SU-DHL-6 (cell line): ENCODE data around the gene ZFX.

Source experiments
- EZH2phosphoT487 ChIP-seq: fragments of 200-600 bp; sonication (generic), shearing (Covaris generic); conservative IDR thresholded peaks from 2 replicates; pipeline ENCODE4 v1.6.1; 2018; ENCODE audit warnings: mild to moderate bottlenecking, antibody characterized with exemption, low read length, moderate library complexity, mixed read lengths
- TF ChIP-seq, protein P1 (sequence below): fragments of 200-600 bp; sonication (generic); IDR thresholded peaks from one replicate; pipeline ENCODE4 v1.5.1; 2017; ENCODE audit warnings: antibody characterized with exemption, mild to moderate bottlenecking, low read length, moderate library complexity; ENCODE audit not compliant: insufficient read depth, poor library complexity, severe bottlenecking

DNA sequence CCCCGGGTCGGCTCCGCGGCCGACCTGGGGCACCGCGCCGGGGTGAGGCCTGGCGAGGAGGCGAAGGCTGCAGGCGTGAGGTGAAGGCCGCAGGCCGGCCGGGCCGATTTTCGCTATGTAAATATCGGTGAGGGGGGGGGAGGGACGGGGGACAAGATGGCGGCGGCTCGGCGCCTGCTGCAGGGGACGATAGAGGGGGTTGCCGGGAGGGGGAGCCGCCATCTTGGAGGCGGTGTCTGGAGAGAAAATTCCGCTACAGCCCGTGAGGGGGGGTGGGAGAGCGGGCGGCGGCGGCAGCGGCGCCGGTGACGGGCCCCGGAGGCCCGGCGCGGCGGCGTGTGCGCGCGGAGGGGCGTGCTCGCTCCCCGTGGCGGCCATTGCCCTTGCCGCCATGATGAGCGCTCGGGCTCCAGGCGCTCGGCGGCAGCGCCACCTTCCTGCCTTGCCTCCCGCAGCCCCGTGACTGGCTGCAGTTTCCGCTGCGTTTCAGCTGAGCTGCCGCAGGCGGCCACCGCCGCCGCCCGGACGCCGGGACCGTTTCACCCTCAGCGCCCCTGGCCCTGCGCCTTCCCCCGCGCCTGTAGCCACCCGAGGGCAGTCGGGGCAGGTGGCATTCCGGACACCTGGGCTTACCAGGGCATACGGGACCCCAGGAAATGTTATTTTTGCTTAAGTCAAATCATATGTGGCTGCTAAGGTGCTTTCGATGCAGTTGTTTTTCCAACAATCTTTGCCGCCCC, 692 bp downstream of the ZFX start:
- TF ChIP-seq, protein P1, sequence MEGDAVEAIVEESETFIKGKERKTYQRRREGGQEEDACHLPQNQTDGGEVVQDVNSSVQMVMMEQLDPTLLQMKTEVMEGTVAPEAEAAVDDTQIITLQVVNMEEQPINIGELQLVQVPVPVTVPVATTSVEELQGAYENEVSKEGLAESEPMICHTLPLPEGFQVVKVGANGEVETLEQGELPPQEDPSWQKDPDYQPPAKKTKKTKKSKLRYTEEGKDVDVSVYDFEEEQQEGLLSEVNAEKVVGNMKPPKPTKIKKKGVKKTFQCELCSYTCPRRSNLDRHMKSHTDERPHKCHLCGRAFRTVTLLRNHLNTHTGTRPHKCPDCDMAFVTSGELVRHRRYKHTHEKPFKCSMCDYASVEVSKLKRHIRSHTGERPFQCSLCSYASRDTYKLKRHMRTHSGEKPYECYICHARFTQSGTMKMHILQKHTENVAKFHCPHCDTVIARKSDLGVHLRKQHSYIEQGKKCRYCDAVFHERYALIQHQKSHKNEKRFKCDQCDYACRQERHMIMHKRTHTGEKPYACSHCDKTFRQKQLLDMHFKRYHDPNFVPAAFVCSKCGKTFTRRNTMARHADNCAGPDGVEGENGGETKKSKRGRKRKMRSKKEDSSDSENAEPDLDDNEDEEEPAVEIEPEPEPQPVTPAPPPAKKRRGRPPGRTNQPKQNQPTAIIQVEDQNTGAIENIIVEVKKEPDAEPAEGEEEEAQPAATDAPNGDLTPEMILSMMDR = no peak
- TF ChIP-seq EZH2phosphoT487 = no peak
